Keratinocyte (primary cell): ENCODE measurements around the gene ERC2. TPM values are rescaled to one million over a fixed set of nuclear protein-coding genes. Genes with fewer than 3 reads are reported as not detected.

Experiments used
- DNase-seq: peaks from one replicate; pipeline ENCODE4 v3.0.0-alpha.2; 2011; ENCODE audit warnings: low read depth, missing footprints, low spot score
- FAIRE-seq: peaks from 2 replicates; lab custom pipeline; 2011; peaks lifted over from hg19 to GRCh38; lab: Jason Lieb, UNC
- H2AFZ ChIP-seq: 2 replicates; pipeline ENCODE4 v1.6.0; 2012; ENCODE audit warnings: low read length, control low read depth, inconsistent platforms; ENCODE audit not compliant: control insufficient read depth
- H3K27ac ChIP-seq: 2 replicates; pipeline ENCODE4 v1.5.1; 2011; ENCODE audit warnings: low read length; ENCODE audit not compliant: control insufficient read depth, insufficient read depth
- H3K27me3 ChIP-seq: 3 replicates; pipeline ENCODE4 v1.6.0; 2011; ENCODE audit warnings: low read length; ENCODE audit not compliant: control insufficient read depth, insufficient read depth; ENCODE audit errors: extremely low read depth
- H3K36me3 ChIP-seq, 2 experiments: 2 replicates in 1 of 2; 3 replicates in 1 of 2; pipeline ENCODE4 v1.5.1; 2011; ENCODE audit warnings: low read length in 2 of 2, mild to moderate bottlenecking in 1 of 2; ENCODE audit not compliant: control insufficient read depth in 2 of 2, insufficient read depth in 2 of 2; ENCODE audit errors: extremely low read depth in 1 of 2
- H3K4me1 ChIP-seq: 3 replicates; pipeline ENCODE4 v1.5.1; 2011; ENCODE audit warnings: low read length; ENCODE audit not compliant: control insufficient read depth, insufficient read depth; ENCODE audit errors: extremely low read depth
- H3K4me2 ChIP-seq: 3 replicates; pipeline ENCODE4 v1.6.0; 2011; ENCODE audit warnings: low read depth, low read length; ENCODE audit not compliant: control insufficient read depth, insufficient read depth; ENCODE audit errors: extremely low read depth
- H3K4me3 ChIP-seq, 3 experiments: fragments of 200-600 bp in 1 of 3; sonication (generic) in 1 of 3; 2 replicates in 2 of 3; 3 replicates in 1 of 3; pipeline ENCODE4 v1.5.1; 2011 to 2016; ENCODE audit warnings: low read length in 3 of 3, mild to moderate bottlenecking in 3 of 3, control low read depth in 2 of 3, inconsistent platforms in 1 of 3, low read depth in 1 of 3, mixed read lengths in 1 of 3, mixed run types in 1 of 3, moderate library complexity in 1 of 3; ENCODE audit not compliant: control insufficient read depth in 2 of 3, insufficient read depth in 2 of 3; ENCODE audit errors: extremely low read depth in 1 of 3
- H3K79me2 ChIP-seq: 2 replicates; pipeline ENCODE4 v1.6.0; 2012; ENCODE audit warnings: low read length; ENCODE audit not compliant: control insufficient read depth, insufficient read depth
- H3K9ac ChIP-seq: 3 replicates; pipeline ENCODE4 v1.6.0; 2011; ENCODE audit warnings: low read length; ENCODE audit not compliant: control insufficient read depth, insufficient read depth; ENCODE audit errors: extremely low read depth
- H3K9me1 ChIP-seq: 3 replicates; pipeline ENCODE4 v1.6.0; 2011; ENCODE audit warnings: low read length; ENCODE audit not compliant: control insufficient read depth, insufficient read depth; ENCODE audit errors: extremely low read depth
- H3K9me3 ChIP-seq: 2 replicates; pipeline ENCODE4 v1.5.1; 2012; ENCODE audit warnings: low read depth, low read length; ENCODE audit not compliant: control insufficient read depth
- H4K20me1 ChIP-seq: 3 replicates; pipeline ENCODE4 v1.6.0; 2011; ENCODE audit warnings: low read length; ENCODE audit not compliant: control insufficient read depth, insufficient read depth; ENCODE audit errors: extremely low read depth
- CTCF ChIP-seq, 3 experiments: IDR thresholded peaks in 1 of 3; conservative IDR thresholded peaks in 1 of 3; optimal IDR thresholded peaks in 1 of 3; 2 replicates in 2 of 3; 3 replicates in 1 of 3; pipeline versions ENCODE3 to v1.5.1; 2011; ENCODE audit warnings: low read length in 3 of 3, mild to moderate bottlenecking in 3 of 3, moderate library complexity in 2 of 3, control low read depth in 1 of 3, inconsistent platforms in 1 of 3; ENCODE audit not compliant: insufficient read depth in 2 of 3; ENCODE audit errors: extremely low read depth in 1 of 3
- EZH2 ChIP-seq: IDR thresholded peaks from one replicate; pipeline ENCODE4 v1.6.1; 2012; ENCODE audit warnings: inconsistent platforms, mild to moderate bottlenecking, low read length, moderate library complexity
- dilution Hi-C: fragments of 300-500 bp; cut with MboI; formaldehyde crosslinking; loops from one replicate; pipeline ENCODE4 v1.7.0; 2020; ENCODE audit warnings: low sequenced_read_pairs; ENCODE audit not compliant: extremely low pct_ligation_motif_present
- polyA plus RNA-seq, 5 experiments: library from polyadenylated mRNA; depleted of rRNA in 3 of 5; stranded (reverse) in 3 of 5; stranded (forward) in 1 of 5; unstranded in 1 of 5; fragments of >200 nt; gene quantifications; 1 replicate in 1 of 5; 2 replicates in 3 of 5; 3 replicates in 1 of 5; pipeline versions ENCODE4 v1.2.1 to v1.2.3, GENCODE V29; 2011 to 2012; ENCODE audit warnings: missing spikeins in 2 of 5, low read depth in 1 of 5, low replicate concordance in 1 of 5

Gene ERC2
- polyA plus RNA-seq, 1 donor (not counting 4 experiments of a cell fraction or from before 2014, with no cell fraction given), result 0.08 TPM

- Histone ChIP-seq H2AFZ (no peak overlapping the region), H3K4me2 (no peak overlapping the region), H4K20me1 (no peaks in the 10 kb centered on the region), H3K79me2 (no peaks in the 10 kb centered on the region), H3K27me3 (no peaks in the 10 kb centered on the region), H3K9me3 (no peaks in the 10 kb centered on the region), H3K4me1 (no peaks in the 10 kb centered on the region), H3K9ac (no peak overlapping the region), H3K4me3 (no peak overlapping the region), H3K27ac (no peak overlapping the region), H3K36me3 (no peaks in the 10 kb centered on the region), H3K9me1 (no peaks in the 10 kb centered on the region)
- no peak for TF ChIP-seq CTCF (optimal IDR thresholded peaks at IDR 0.05 in 1 of 3, IDR thresholded peaks at IDR 0.05 in 1 of 3, conservative IDR thresholded peaks at IDR 0.05 in 1 of 3; ENCODE audit: extremely low read depth in 1 of 3, insufficient read depth in 2 of 3, low read length in 3 of 3)
- no peak for TF ChIP-seq EZH2
- FAIRE-seq, result no peak
- DNase-seq, result no peak
- dilution Hi-C loops, result no loop called here
These were observed 503.7 kb downstream of the ERC2 start for GRCh38 chr3:55964491-55964985.

- no peaks in the 10 kb centered on the region for H3K4me1 ChIP-seq
- no peak overlapping the region for H3K4me2 ChIP-seq
- no peaks in the 10 kb centered on the region for H3K36me3 ChIP-seq
- no peak overlapping the region for H3K27ac ChIP-seq
- H4K20me1 ChIP-seq, result no peaks in the 10 kb centered on the region
- no peak overlapping the region for H3K4me3 ChIP-seq
- H3K9ac ChIP-seq, result no peak overlapping the region
- no peak overlapping the region for H2AFZ ChIP-seq
- H3K27me3 ChIP-seq, result no peaks in the 10 kb centered on the region
- H3K9me3 ChIP-seq, result no peaks in the 10 kb centered on the region
- DNase-seq, result no peak
- H3K9me1 ChIP-seq, result no peaks in the 10 kb centered on the region
- no peak for FAIRE-seq
- H3K79me2 ChIP-seq, result no peaks in the 10 kb centered on the region
- dilution Hi-C loops, result no loop called here
- TF ChIP-seq CTCF (optimal IDR thresholded peaks at IDR 0.05 in 1 of 3, IDR thresholded peaks at IDR 0.05 in 1 of 3, conservative IDR thresholded peaks at IDR 0.05 in 1 of 3; ENCODE audit: extremely low read depth in 1 of 3, insufficient read depth in 2 of 3, low read length in 3 of 3) (no peak), EZH2 (no peak)
These were observed 504.7 kb downstream of the ERC2 start for GRCh38 chr3:55963601-55964000.
